GM21786 (cell line): ENCODE results near the gene ATOSA.

ENCODE experiments used
- ATAC-seq: cut with Tn5 transposase; IDR thresholded peaks from one replicate; pipeline ENCODE4 v1.9.1; 2021; ENCODE audit not compliant: unreplicated experiment

Gene ATOSA

DNA sequence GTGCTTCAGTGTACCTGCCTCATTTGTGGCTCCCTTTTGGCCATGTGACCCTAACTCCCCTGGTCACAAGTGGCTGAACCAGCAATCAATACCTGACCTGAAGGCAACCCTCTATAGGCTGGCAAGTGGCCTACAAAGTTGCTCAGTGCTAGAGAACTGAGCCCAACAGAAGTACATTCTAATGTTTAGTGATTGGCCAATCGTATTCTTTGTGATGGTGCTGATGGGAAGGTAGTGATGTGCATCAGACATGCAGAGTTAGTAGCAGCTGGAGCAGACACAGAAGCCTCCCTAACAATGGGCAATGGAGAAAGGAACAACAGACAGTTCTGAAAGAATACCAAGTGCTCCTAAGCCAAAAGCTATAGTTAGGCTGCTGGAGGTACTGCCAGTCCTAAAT is 10.4 kb upstream of the ATOSA start:
- ATAC-seq, result no peak

DNA sequence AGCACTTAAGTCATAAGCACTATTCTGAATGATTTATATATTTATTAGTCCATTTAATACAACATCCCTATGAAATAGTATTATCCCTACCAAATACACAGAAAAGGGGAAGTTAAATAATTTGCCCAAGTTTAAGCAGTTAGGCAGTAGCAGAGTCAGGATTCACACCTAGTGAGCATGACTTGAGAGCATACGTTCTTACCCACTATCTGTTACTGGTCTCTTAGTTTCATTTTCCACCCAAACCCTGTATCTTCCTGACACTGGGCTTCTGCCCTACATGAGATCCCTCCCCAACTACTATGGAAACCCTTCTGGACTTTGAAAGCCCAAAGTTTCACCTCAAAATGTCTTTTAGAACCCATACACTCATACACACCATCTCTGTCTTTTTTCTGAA is 4.4 kb upstream of the ATOSA start:
- peak; percentile 57 for ATAC-seq

DNA sequence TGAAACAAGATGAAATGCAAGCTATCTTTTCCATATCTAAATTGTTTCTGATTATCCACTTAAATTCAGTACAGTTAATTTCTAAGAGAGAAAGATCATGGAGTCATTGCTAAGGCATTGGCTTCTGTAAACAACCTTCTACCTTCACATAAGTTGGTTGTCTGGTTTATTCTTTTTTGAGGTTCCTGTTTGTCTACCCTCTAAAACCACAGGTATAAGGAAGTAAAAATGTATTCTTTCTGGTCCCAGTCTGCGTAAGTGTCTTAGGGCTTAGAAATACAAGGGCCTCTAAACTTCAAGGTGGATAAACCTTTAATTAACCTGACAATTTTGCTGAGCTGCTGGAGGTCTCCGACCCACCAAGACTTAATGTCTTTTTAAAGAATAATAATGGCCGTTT is 3.6 kb upstream of the ATOSA start:
- no peak for ATAC-seq

DNA sequence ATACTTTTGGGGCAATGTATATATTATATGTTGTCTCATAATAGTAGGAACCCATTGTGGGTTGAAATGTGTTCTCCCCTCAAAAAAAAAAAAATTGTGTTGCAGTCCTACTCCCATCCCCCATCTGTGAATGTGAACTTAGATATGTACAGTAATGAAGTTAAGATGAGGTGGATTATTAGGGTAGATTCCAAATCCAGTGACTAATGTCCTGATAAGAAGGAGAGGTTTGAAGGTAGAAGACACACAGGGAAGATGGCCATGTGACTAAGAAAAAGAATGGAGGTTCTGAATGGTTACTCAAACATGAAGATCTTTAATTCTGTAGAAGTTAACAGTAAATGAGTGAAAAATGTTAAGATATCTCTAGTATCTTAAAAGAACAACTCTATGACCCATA is 3.0 kb upstream of the ATOSA start:
- ATAC-seq, result no peak

DNA sequence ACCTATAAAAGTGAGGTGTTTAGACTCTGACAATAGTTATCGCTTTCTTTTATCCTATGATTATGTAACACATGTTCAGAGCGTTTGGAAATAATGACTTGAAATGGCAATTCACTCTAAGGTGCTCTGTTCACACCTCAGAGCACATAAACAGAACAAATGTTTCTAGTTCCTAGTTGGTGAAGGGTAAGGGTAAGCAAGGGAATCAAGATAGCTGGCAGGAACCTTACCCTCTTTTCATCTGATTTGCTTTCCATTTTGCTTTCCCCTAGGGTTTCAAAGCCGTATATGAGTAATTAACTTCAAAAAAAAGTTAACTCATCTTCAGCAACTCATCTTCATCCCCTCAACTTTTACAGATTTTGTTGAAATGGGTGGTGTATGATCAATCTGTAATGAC is 2.3 kb upstream of the ATOSA start:
- no peak for ATAC-seq

DNA sequence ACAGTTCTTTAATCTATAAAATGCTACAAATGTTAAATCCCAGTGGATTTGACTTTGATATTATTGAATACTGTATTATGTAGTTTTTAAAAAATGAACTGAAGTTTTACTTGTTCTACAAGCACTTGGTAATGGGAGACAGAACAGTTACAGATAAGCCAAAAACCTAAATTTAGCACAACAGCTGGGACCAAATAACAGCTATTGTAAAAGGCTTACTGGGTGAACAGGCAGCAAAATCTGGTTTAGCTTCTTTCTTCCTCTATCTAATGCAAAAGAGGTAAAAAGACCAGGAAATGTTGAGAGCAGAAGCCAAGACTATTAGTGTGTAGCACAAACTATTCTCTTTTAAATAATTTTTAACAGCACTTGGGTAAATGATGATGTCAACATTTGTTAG is 1.6 kb upstream of the ATOSA start:
- no peak for ATAC-seq

DNA sequence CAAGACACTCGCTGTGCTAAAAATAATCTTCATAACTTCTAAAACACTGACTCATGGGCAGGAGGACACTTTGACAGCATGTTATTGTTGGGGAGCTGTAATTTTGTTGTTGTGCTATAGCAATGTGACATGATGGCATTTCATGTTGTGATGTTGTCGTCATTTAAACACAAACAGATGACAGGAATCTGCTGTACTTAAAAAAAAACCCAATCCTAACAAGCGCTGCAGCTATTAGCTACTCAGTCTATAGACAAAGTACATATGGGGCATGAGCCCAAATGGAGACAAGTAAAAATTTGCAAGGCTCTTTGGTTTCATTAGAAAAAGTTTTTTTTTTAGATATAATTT is 828 bp upstream of the ATOSA start:
- no peak for ATAC-seq

DNA sequence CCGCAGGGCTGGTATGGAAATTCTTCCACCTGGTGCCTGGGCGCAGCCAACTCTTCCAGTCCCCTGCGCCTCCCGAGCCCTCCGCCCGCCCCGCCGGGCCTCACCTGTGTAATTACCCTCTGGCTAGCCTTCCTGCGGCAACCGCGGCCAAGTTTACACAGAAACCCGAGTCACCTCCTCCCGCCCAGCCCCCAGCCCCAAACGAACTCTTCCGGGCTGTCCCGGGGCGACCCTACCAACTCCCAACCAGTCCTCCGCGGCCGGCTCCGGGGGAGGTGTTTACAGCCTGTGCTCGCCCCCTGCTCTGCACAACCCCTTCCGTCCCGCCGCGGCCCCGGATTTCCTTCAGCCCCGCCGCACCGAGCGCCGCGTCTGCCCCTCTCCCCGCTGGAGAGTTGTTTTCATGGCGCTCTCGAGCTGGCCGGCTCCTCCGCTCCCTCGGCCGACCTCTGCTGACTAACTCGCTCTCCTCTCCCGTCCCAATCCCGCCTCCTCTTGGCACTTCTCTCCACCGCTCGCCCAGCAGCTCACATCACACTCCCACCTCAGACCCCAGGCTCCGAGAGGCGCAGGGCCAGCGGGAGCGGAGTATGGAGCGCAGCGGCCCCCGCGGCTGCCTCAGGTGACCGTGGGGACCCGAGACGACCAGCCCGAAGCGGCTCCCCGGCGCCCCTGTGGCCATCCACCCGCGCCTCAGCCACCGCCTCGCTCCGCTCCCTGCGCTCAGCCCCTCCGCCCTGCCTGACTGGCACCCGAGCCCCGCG is 538 bp downstream of the ATOSA start:
- peak; percentile 18 for ATAC-seq

DNA sequence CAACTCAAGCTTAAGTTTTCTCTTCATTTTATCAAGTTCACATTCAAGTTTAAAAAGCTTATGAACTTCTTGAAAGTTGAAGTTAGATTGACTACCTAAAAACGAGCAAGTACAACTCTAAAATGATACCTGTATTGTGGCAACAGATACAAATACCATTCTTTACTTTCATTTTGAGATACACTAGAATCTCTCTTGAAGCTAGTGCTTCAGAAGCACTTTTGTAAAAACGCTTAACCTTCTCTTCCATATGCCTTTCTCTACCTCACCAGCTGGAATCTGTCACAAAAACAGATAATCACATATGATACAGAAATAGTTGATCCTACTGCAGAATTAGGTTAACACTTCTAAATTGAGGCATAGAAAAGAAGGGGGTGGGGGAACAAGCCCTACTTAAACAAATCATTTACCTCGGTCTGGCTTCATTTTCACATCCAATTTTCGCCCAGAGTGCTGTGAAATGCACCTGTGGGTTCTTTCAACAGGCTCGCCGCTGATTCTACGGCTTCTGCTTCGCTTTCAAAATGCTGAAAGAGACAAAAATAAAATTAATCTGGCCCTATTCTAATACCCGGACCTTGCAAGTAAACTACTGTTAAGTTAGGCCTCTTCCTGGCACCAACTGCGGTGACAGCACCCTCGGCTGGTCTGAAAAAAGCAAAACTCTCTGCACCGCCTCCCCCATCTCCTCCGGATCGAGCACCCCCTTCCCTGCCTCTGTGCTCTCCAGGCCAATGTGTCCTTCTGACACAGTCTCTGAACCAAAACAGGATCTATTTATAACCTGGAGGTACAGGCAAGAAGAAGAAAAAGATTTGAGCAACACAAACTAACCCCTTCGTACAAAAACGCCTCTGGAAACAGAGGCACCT is 1.4 kb downstream of the ATOSA start:
- peak; percentile 28 for ATAC-seq

DNA sequence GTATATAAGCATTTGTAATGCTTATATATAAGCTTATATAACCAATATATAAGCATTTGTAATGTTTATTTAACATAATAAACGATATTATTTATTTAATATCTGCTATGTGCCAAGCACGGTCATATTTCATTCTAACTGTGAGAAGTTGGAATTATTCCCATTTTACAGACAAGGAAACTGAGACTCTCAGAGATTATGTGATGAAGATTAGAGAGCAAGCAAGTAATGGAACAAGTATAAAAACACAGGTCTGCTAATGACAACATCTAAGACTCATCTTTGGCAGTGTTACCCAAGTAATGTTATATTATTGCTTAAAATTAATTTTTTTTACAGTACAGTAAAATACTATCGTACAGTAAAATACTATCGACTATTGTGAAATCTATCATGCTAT is 4.4 kb downstream of the ATOSA start:
- ATAC-seq, result no peak

DNA sequence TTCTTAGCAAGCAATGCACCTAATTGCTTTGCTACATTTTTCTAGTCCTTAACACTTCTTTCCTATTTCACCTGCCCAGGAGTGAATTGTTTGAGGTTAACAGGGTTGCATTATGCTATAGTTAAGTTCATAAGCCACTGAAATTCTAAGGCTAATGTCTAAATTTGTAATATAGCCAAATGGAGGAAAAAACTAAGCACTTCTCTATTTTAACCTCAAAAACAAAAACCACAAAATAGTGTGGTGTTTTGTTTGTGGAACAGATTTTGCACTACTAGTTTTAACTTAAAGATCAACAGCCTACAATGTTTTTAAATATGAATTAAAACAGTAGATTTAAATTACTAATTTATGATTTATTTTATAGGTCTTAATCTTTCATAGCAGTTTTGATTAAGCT is 5.5 kb downstream of the ATOSA start:
- no peak for ATAC-seq

DNA sequence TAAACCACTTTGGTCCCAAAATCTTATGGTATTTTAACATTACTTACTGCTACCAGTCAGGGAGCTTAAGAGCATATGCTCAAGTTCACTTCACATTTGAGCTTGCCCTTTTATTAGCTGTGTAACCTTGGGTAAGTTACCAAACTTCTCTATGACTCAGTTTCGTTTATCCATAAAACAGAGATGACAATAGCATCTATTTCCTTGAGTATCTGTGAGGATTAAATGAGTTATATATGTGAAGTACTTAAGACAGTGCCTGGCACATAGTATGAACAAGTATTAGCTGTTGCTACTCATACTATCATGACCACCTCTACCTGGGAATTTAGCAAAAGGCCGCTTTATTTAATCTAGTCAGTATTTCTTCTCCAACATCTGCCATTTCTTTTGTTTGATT is 5.9 kb downstream of the ATOSA start:
- ATAC-seq, result no peak

DNA sequence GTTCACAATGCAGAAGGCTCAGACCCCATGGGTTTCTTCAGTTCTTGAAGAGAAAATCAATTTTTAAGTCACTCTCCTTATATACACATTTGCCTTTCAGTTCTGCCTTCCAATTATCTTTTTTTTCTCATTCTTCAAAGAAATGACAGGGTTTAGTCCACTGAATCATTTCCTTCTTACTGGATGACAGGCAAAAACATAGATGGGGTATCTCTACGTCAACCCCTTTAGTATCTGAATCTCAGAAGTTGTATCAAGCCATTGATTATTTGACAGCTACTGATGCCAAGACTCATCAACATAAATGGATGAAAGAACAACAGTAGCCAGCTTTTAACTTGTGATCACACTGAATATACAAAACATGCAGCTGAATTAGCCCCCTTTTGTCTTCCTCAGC is 6.5 kb downstream of the ATOSA start:
- ATAC-seq, result no peak

DNA sequence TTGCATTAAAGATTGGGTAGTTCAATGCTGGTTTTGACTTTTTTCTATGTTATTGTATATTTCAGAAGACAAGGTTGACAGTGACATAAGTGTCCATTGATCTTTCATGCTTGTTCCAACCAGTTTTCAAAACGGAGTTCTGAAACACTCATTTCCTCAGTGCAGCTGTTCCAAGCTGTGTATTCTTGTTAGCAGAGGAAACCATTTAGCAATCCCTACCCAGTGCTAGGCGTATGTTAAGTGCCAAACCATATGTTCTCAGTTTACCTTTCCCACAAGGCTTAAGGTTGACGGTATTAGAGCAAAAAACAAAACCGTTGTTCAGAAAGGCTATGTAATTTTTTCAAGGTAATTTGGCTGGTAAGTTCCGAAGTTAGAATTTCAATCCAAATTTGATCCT is 9.1 kb downstream of the ATOSA start:
- ATAC-seq, result no peak

DNA sequence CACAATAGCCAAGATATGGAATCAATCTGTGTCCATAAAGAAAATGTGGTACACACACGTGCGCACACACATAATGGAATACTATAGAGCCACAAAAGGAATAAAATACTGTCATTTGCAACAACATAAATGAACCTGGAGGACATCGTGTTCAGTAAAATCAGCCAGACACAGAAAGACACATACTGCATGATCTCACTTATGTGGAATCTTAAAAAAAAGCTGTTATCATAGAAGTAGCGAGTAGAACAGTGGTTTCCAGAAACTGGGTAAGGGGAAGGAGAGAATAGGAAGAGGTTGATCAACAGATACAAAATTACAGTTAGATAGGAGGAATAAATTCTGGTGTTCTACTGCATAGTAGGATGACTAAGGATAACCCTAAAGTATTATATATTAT is 11.1 kb downstream of the ATOSA start:
- ATAC-seq, result no peak

DNA sequence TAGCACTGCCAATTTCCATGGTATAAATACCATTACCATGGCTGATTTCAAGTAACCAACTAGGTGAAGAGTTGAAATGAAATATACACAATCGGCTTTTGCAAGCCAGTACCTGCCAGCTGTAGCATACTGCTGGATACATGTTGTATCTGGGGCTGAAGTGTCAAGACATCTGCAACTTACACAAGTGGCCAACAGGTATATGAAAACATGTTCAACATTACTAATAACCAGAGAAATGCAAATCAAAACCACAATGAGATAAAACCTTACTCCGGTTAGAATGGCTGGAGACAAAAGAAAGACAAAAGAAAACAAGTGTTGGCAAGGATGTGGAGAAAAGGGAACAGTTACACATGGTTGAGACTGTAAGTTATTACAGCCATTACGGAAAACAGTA is 11.6 kb downstream of the ATOSA start:
- ATAC-seq, result peak; percentile 47

DNA sequence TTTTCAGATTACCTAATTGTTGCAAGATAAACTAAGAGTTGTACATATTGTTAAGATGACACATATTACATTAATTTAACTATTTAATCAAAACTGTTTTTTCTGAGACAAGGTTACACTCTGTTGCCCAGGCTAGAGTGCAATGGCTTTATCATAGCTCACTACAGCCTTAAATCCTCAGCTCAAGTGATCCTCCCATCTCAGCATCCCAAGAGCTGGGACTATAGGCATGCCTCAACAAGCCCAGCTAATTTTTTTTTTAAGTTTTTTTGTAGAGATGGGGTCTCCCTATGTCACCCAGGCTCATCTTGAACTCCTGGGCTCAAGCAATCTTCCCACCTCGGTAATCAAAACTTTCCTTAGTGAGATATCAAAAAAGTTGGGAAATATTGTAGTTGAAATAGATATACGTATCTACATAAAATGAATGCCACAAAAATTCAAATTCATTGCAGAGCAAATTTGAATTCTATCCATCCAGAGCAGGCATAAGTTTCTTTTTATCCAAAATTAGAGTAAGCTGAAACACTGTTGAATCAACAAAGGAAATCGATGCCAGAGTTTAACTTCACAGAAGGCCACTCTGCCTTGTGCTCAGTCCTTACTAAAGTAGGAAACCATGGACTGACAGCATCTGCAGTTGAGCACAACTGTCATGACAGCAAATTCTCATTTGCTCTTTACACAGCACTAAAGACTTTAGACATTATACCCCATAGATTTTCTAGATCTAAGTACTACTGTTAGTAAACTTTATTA is 15.5 kb downstream of the ATOSA start:
- no peak for ATAC-seq

DNA sequence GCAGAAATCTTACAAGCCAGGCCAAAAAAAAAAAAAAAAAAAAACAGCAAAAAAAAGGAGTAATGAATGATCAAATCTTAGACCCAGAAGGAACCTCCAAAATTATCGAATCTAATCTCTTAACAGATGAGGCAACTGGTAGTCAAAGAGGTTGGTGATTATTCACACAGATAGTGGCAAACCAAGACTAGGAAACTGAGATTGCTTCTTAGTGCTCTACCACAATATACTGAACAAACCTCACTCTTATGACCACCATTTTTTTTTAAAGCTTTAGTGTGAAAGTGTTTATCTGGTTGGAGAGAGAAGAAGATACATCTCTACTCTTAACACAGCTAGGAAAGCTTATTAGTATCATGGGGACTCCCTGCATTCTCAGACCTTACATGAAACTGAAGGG is 17.3 kb downstream of the ATOSA start:
- ATAC-seq, result no peak

DNA sequence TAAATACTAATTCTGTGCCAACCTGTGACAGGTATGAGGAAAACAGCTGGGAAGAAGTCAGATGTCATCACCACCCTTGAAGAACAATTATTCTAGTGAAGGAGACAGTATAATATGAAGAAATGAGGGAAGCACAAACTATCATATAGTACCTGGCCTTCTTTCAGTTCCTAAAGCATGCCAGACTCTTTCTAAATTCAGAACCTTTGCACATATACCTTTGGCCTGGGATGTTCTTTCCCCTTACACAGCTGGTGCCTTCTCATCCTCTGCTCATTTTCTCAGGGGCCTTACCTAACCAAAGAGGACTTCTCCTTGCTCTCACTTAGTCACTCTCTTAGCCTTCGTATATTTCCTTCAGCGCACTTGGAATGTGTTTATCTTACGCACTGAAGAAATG is 19.0 kb downstream of the ATOSA start:
- ATAC-seq, result no peak

DNA sequence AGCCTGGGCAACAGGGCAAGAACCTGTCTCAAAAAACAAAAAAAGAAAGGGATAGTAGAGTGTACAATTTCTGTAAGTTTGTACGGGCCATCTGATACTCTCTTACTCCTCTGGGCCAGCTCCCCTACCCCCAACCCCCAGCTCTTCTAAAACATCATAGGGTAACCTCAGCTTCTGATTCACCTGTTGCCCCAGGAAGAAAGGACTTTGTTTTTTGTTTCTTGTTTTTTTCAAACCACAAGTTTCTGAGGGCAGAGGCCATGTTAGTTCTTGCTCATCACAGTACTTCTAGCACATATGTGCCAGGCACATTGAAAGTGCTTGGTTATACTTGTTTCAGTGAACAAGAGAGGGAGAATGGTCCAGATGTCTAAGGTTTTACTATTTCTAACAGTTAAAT is 20.2 kb downstream of the ATOSA start:
- ATAC-seq, result peak; percentile 94

DNA sequence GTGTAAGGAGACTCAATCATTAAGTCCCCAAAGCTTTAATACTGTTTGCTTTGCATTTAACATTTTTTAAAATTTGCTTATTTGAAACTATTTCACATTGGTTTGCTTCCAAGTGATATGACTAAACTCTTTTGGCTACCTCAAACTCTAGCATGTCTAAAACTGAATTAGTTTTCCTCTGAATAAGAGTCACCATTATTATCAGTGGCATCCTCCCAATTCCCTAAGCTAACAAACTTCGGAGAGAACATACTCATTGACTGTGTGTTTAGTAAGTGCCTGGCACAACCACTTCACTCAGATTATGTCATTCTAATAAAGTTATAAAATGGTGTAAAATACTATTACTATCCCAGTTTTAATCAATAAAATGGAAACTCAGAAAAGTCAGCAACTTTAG is 21.9 kb downstream of the ATOSA start:
- ATAC-seq, result no peak

DNA sequence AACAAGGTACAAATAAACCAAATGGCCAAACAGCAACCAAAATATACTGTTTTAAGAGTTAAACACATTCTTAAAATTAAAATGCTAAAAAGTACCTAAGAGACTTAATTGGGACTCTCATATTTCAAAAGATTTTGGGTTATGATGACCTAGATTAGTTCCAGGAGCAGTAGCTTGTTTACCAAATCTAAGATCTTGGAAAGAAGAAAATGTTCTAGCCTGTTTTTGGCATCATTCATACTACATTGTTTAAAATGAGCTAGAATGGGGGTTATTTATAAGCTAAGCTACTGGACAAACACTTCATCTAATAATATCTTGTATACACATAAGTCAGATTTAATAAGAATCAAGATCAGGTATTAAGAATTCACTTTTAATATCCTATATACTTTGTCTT is 22.8 kb downstream of the ATOSA start:
- no peak for ATAC-seq
